NCI-H2227 (cell line): ENCODE results near the gene RBM15.
A peak's percentile ranks its signal among the peaks of the same experiment; 100 is the strongest.

ENCODE experiments used
- DNase-seq: peaks from one replicate; lab custom pipeline; 2025; ENCODE audit not compliant: unreplicated experiment; lab: John Stamatoyannopoulos, UW

RBM15 gene

DNA sequence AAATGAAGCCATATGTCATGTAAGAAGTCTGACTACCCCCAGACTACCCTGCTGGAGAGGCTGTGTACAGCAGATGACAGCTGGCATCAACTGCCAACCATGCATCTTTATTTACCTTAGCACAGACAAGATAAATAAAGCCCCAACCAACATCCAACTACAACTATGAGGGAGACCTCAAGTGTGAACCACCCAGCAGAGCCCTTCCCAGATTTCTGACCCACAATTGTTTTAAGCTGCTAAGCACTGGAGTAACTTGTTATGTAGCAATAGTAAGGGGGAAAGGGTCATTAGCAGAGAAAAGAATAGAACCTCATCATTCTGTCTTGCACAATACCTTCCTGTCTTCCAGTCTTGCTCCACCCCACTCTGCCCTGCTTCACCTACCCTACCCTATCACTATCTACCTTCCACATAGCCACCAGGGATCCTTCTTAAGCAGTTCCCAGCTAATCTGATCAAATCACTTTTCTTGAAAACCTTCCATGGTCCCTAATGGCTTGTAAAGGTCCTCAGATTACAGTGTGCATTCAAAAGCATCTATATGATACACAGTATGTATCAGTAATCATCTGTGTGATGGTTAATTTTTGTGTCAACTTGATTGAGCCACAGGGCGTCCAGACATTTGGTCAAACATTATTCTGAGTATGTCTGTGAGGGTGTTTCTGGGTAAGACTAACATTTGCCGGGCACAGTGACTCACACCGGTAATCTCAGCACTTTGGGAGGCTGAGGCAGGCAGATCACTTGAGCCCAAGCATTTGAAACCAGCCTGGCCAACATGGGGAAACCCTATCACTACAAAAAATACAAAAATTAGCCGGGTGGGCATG is 19.6 kb upstream of the RBM15 start:
- no peak for DNase-seq

DNA sequence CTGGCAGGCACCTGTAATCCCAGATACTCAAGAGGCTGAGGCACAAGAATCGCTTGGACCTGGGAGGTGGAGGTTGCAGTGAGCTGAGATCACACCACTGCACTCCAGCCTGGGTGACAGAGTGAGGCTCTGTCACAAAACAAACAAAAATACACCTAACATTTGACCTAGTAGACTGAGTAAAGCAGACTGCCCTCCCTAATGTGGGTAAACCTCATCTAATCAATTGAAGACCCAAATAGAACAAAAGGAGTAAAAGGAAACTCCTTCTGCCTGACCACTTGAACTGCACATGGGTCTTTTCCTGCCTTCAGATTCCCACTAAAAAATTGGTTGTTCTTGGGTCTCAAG is 19.0 kb upstream of the RBM15 start:
- no peak for DNase-seq

DNA sequence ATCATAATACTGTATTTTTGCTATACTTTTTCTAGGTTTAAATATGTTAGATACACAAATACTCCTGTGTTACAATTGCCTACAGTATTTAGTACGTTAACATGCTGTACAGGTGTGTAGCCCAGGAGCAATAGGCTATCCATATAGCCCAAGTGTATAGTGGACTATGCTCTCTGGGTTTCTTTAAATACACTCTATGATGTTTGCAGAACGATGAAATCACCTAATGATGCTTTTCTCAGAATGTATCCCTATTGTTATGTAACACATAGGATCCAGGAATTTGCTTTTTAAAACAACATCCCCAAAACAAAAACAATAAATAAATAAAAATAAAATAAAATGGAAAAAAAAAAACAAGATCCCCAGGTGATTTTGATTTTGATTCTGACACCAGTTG is 18.1 kb upstream of the RBM15 start:
- DNase-seq: no peak

DNA sequence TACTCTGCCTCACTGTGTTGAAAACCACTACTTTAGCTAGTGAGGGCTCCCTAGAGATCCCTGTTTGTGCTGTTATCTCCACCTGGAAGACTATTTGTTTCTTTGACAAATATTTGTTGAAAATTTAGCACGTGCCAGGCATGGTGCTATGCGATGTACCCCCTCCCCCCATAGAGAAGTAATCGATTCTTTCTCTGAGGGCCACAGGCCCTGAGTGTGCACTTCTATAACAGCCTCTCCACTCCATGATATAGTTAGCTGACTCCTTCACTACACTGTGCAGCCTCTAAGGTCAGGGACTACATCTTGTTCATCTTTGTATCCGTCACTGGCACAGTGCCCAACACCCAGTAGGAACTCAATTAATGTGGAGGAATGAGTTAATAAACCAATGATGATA is 17.3 kb upstream of the RBM15 start:
- DNase-seq: no peak

DNA sequence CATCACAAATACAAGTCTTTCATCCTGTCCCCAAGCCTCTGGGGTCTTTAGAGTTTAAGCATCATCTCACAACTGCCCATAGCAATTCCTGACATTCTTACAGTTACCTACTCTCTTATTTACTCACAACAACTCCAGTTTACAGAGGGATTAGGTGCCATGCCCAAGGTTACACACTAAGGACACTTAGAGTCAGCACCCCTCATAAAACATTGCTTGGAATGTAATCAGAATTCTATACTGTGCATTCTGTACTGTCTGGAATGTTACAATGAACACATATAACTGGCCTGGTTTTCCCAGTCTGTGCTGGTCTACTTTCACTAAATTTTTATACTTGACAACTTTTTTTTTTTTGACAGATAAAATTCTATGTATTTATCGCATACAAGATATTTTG is 14.5 kb upstream of the RBM15 start:
- no peak for DNase-seq

DNA sequence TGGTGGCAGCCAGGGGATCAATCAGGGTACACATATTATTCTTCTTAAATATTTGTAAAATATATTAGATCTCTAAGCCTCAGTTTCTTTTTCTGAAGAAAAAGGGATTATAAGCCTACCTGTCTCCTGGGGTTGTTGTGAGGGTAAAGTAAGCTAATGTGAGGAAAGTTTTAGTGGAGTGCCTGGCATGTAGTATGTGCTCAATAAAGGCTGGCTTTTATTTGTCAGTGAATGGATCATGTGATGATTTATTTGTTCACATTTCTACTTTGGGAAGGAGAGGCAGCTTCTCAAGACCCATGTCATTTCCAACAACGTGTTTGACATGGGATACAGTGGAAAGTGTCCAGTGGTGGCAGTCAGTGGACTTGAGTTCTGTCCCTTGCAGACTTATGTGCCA is 12.4 kb upstream of the RBM15 start:
- no peak for DNase-seq

DNA sequence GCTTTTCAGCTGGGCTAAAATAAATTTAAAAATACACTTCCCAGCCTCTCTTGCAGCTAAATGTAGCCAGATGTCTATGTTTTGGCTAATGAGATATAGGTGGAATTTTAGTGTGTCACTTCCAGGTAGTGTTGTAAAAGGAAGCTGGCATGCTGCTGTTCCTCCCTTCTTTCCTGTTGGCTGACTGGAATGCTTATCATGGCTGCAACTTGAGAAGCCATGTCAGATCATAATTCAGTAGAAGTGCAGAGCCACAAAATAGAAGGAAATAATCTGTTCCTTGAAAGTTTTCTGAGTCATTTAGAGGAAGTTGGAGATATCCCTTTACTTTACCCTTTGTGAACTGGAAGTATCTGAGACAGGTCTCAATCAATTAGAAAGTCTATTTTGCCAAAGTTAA is 10.9 kb upstream of the RBM15 start:
- no peak for DNase-seq

DNA sequence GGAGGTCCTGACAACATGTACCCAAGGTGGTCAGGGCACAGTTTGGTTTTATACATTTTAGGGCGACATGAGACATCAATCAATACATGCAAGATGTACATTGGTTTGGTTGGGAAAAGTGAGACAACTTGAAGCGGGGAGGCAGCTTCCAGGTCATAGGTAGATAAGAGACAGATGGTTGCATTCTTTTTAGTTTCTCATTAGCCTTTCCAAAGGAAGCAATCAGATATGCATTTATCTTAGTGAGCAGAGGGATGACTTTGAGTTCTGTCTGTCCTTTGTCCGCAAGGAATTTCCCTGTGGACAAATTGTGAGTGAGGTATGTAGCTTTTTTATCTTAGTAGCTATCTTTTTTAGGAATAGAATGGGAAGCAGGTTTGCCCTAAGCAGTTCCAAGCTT is 10.5 kb upstream of the RBM15 start:
- no peak for DNase-seq

DNA sequence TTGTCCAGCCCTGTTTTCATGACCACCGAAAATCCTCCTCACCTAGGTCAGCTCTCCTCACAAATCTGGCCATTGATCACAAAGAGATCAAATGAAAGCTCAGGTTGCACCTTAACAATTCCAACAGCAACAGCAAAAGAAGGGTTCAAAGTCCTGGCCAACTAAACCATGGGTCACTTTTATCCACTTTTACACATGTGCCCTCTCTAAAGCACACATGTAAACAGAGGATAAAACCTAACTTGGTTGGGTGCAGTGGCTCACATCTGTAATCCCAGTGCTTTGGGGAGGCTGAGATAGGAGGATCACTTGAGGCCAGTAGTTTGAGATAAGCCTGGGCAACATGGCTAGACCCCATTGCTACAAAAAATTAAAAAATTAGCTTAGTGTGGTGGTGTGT is 3.9 kb upstream of the RBM15 start:
- DNase-seq: no peak

DNA sequence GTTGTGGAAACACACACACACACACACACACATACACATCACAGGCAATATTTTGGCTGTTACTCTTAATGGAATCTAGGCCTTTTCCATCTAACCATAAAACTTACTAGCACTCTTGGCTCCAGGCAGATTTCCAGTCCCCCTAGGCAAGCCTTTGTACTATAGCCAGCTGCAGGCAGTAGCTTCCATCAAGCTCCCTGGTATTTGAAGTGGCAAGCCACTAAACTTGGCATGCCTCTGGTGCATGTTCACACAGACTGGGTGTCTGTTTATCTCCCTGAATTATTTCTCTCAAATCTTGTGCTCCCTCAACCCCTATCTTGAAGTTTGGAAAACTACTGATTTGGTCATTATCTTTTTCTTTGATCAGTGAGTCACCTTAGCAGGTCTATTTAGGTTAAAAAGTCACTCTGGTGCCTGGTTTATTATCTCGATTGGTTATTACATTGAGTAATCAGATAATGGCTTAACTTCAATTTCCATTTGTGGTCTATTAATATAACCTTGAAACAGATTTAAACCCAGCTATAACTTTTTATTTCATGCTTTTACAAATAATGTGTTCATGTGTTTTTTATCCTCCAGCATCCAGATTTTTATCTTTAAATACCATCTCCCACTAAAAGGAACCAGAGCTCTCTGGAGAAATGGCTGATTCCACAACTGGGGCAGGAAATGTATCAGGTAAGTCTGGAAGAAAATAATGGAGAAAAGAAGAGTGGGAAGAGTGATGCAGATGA is 2.7 kb upstream of the RBM15 start:
- no peak for DNase-seq

DNA sequence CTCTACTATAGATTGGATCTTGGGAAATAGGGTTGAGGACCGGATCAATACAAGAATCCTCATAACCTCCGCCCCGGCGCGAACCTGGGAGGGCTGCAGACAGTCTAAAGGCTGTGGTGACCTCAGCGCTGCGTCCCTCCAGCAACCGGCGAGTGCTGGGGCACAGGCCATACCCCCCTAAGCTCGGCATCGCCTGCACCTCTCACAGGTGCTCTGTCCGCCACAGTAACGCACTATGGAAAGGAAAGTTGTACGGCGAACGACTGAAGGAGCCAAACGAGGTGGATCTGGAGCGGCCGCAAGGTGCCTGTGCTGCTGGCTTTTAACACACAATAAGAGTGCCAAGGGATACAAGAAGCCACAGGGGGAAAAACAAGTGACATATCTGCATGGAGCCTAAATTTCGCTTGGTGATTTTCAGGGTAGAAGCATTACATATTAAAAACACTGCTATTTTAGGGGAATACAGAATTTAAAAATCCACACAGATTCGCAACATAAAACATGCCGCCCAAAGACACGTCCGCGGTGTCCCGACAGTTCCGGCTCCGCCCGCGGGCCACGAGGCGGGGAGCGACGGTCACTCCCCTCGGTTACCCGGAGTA is 1.4 kb upstream of the RBM15 start:
- DNase-seq: peak; percentile 73

DNA sequence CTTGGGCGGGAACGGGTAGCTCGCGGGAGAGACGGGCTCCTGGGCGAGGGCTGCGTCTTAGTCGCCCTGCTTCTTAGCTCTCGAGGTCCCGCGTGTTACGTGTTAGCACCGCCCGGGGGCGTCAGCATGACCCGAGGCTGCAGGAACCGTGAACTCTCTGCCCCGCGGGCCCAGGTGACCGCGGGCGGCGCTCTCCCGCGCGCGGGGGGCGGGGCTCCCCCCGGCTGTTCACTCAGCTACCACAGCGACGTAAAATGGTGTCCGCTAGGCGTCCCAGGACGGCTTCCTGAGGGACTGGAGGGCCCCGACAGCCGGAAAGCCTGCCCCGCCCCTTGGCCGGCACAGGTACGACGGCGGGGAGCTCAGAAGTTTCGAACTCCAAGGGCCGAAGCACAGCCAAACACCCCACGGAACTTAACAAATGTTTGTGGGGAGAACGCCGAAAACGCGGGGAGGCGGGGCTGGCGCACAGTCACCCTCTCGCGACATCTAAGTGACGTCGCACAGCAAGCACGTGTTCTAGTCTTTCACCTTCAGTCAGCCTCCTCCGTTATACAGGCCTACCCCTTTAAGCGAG is 780 bp upstream of the RBM15 start:
- peak; percentile 96 for DNase-seq

DNA sequence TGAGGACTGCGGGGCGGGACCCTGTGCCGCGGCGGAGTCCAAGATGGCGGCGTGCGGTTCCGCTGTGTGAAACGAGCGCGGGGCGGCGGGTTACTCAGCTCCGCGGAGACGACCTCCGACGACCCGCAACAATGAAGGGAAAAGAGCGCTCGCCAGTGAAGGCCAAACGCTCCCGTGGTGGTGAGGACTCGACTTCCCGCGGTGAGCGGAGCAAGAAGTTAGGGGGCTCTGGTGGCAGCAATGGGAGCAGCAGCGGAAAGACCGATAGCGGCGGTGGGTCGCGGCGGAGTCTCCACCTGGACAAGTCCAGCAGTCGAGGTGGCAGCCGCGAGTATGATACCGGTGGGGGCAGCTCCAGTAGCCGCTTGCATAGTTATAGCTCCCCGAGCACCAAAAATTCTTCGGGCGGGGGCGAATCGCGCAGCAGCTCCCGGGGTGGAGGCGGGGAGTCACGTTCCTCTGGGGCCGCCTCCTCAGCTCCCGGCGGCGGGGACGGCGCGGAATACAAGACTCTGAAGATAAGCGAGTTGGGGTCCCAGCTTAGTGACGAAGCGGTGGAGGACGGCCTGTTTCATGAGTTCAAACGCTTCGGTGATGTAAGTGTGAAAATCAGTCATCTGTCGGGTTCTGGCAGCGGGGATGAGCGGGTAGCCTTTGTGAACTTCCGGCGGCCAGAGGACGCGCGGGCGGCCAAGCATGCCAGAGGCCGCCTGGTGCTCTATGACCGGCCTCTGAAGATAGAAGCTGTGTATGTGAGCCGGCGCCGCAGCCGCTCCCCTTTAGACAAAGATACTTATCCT is 430 bp downstream of the RBM15 start:
- DNase-seq: peak; percentile 76

DNA sequence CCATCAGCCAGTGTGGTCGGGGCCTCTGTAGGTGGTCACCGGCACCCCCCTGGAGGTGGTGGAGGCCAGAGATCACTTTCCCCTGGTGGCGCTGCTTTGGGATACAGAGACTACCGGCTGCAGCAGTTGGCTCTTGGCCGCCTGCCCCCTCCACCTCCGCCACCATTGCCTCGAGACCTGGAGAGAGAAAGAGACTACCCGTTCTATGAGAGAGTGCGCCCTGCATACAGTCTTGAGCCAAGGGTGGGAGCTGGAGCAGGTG is 961 bp downstream of the RBM15 start:
- peak; percentile 33 for DNase-seq

DNA sequence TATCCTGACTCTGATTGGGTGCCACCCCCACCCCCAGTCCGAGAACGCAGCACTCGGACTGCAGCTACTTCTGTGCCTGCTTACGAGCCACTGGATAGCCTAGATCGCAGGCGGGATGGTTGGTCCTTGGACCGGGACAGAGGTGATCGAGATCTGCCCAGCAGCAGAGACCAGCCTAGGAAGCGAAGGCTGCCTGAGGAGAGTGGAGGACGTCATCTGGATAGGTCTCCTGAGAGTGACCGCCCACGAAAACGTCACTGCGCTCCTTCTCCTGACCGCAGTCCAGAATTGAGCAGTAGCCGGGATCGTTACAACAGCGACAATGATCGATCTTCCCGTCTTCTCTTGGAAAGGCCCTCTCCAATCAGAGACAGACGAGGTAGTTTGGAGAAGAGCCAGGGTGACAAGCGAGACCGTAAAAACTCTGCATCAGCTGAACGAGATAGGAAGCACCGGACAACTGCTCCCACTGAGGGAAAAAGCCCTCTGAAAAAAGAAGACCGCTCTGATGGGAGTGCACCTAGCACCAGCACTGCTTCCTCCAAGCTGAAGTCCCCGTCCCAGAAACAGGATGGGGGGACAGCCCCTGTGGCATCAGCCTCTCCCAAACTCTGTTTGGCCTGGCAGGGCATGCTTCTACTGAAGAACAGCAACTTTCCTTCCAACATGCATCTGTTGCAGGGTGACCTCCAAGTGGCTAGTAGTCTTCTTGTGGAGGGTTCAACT is 2.1 kb downstream of the RBM15 start:
- no peak for DNase-seq

DNA sequence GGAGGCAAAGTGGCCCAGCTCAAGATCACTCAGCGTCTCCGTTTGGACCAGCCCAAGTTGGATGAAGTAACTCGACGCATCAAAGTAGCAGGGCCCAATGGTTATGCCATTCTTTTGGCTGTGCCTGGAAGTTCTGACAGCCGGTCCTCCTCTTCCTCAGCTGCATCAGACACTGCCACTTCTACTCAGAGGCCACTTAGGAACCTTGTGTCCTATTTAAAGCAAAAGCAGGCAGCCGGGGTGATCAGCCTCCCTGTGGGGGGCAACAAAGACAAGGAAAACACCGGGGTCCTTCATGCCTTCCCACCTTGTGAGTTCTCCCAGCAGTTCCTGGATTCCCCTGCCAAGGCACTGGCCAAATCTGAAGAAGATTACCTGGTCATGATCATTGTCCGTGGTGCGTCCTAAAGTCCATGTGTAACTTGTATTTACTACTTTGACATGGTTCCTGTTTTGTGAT is 2.7 kb downstream of the RBM15 start:
- no peak for DNase-seq

DNA sequence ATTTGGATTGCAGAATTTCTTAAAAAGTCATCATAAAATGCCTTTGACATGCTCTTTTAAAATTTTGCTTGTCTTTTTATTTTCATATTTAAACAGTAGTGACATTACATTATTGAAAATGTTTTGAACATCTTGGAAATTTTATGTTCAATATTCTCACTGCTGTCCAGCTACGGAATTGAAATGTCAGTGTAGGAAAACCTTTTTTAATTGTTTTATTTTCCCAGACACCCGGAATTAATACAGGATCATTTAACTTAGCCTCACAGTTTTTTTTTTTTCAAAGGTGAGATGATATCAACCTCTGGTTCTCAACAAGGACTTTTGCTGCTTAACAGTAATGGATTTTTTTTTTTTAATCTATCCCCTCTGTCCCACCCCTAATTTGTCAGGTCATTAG is 4.1 kb downstream of the RBM15 start:
- DNase-seq: no peak

DNA sequence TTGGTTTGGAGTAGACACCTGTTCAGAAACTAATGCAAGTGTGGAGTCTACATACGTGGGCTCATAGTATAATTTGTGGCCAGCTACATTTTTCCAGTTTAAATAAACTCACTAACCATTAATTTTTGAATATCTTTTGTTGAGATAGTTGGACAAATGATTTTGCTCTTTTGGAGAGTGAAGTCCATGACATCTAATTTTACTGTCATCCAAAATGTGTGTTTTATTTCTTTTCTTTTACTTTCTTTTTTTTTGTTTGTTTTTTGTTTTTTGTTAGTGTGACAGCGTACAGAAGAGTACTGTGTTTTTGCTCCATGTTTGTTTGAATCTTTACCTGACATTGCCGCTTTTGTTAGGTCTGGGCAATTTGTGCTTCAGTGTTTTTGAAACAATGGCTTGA is 5.0 kb downstream of the RBM15 start:
- DNase-seq: no peak

DNA sequence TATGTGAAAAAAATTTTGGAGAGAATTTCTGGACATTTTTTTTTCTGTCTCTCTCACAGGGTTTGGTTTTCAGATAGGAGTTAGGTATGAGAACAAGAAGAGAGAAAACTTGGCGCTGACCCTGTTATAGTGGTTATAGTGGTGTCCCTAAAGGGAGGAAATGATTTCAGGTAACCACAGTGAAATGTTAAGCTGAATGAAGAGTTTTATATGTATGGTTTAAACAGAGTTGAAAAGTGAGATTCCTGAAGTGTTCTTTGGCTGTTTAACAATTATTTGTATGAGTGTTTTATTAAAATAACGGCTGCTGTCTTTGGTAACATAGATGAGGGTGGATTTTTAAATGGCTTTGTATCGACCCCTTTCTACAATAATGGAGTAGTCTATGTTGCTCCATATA is 6.3 kb downstream of the RBM15 start:
- DNase-seq: no peak

DNA sequence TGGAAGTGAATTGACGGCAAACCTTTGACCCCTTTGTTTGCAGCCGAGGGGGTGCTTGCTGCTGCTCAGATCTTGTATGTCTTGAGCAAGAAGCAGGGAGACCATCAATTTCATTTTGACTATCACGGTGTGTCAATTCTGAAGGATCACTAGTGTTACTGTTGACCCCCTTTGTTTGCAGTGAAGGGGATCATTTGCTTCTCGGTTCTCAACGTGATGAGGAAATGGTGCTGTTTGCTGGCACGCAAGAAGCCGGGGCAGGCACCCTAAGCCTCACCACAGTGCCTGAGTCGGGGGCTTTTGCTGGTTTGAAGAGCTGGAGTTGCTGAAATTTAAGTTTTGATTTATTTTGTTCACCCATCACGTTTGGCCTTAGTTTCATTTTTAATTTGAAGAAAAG is 7.5 kb downstream of the RBM15 start:
- peak; percentile 32 for DNase-seq
